T follicular helper cell (primary cell): ENCODE measurements around the gene KCNN3.

ENCODE experiments used
- DNase-seq: peaks from one replicate; pipeline ENCODE4 v3.0.0-alpha.2; 2020; ENCODE audit warnings: low read depth

The KCNN3 gene

GRCh38 chr1:154772056-154772455 lies 98.0 kb downstream of the KCNN3 start:
- no peak for DNase-seq

- no peak for DNase-seq
These were observed 99.0 kb downstream of the KCNN3 start for GRCh38 chr1:154770897-154771594.

- DNase-seq = no peak
These were observed 100.7 kb downstream of the KCNN3 start for GRCh38 chr1:154769193-154769895.

- no peak for DNase-seq
These were observed 101.5 kb downstream of the KCNN3 start for GRCh38 chr1:154768456-154769125.

- no peak for DNase-seq
These were observed 102.5 kb downstream of the KCNN3 start for GRCh38 chr1:154767315-154768240.

- DNase-seq = no peak
These were observed 104.1 kb downstream of the KCNN3 start for GRCh38 chr1:154765970-154766369.

GRCh38 chr1:154764773-154765172 lies 105.3 kb downstream of the KCNN3 start:
- DNase-seq = no peak

GRCh38 chr1:154764181-154764580 lies 105.9 kb downstream of the KCNN3 start:
- DNase-seq = no peak

- DNase-seq = peak; percentile 75
These were observed 109.6 kb downstream of the KCNN3 start for GRCh38 chr1:154760469-154760933.

- DNase-seq = no peak
These were observed 110.3 kb downstream of the KCNN3 start for GRCh38 chr1:154759793-154760192.

GRCh38 chr1:154759196-154759595 lies 110.9 kb downstream of the KCNN3 start:
- DNase-seq = no peak

- DNase-seq = no peak
These were observed 111.7 kb downstream of the KCNN3 start for GRCh38 chr1:154758346-154758745.

GRCh38 chr1:154756793-154757548 lies 113.1 kb downstream of the KCNN3 start:
- no peak for DNase-seq

- no peak for DNase-seq
These were observed 114.0 kb downstream of the KCNN3 start for GRCh38 chr1:154755858-154756730.

GRCh38 chr1:154753426-154753825 lies 116.7 kb downstream of the KCNN3 start:
- no peak for DNase-seq

- no peak for DNase-seq
These were observed 117.6 kb downstream of the KCNN3 start for GRCh38 chr1:154752273-154753030.

GRCh38 chr1:154751690-154752089 lies 118.4 kb downstream of the KCNN3 start:
- no peak for DNase-seq

GRCh38 chr1:154750681-154751665 lies 119.1 kb downstream of the KCNN3 start:
- DNase-seq = no peak
